ENCODE data around the gene TMEM151A.

The TMEM151A gene

DNA sequence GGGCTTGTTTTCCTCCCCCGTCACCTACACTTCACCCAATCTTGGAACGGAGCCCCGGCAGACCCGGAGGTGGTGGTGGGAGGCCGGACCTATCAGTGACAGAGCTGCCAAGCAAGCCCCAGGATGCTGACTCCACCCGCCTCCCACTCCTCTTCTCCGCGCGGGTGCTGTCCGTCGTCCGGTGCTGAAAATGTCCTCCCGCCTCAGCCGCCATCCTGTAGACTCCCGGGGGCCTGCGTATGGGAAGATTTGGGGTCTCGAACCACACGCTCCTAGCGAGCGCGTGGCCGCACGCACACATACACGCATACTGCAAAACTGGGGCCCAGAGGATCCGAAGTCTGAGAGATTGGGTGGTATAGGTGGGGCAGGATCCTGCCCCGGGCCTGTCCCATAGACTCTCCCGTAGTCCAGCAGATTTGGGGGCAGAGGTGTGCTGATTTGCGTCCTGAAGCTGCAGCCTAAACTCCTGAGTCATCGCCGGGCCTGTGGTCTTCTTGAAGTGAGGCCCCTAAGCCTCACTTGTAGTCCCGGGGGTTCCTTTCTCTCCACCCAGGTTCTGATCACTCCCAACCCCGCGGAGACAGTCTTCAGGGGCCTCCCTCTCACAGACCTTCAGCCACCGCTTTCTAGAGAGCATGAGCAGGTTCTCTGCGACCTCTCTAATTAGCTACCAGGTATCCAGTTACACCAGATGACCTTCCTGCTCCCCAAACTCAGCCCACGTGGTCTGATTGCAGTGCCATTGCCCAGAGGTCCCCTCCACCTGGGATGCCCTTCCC, 2.0 kb upstream of the TMEM151A start:
- TF ChIP-seq, protein P1, sequence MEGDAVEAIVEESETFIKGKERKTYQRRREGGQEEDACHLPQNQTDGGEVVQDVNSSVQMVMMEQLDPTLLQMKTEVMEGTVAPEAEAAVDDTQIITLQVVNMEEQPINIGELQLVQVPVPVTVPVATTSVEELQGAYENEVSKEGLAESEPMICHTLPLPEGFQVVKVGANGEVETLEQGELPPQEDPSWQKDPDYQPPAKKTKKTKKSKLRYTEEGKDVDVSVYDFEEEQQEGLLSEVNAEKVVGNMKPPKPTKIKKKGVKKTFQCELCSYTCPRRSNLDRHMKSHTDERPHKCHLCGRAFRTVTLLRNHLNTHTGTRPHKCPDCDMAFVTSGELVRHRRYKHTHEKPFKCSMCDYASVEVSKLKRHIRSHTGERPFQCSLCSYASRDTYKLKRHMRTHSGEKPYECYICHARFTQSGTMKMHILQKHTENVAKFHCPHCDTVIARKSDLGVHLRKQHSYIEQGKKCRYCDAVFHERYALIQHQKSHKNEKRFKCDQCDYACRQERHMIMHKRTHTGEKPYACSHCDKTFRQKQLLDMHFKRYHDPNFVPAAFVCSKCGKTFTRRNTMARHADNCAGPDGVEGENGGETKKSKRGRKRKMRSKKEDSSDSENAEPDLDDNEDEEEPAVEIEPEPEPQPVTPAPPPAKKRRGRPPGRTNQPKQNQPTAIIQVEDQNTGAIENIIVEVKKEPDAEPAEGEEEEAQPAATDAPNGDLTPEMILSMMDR (IDR thresholded peaks at IDR 0.05; ENCODE audit: insufficient read depth, low read depth, low read length, missing control alignments), result no peak
- H3K4me3 ChIP-seq (ENCODE audit: low read length), result peak overlapping the region; percentile 69
- DNase-seq (ENCODE audit: low read depth), result no peak

DNA sequence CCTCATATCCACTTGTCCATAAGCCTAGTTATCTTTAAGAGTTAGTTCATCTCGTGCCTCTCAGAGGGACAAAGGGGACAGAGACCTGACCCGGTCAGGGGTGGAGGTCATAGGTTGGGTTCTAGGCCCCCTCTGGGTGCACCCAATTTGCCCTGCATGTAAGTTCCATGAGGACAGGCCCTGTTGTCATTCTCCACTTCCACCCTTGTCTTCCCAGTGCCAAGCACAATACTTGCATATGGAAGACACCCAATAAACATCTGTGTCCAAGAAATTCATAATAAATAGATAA, 1.4 kb upstream of the TMEM151A start:
- TF ChIP-seq, protein P1 (IDR thresholded peaks at IDR 0.05; ENCODE audit: insufficient read depth, low read depth, low read length, missing control alignments), result no peak
- DNase-seq (ENCODE audit: low read depth), result no peak
- no peak overlapping the region for H3K4me3 ChIP-seq (ENCODE audit: low read length)

GRCh38 chr11:66291303-66291705, 390 bp upstream of the TMEM151A start:
- DNase-seq (ENCODE audit: low read depth), result no peak
- H3K4me3 ChIP-seq (ENCODE audit: low read length), result no peak overlapping the region
- TF ChIP-seq, protein P1 (IDR thresholded peaks at IDR 0.05; ENCODE audit: insufficient read depth, low read depth, low read length, missing control alignments), result no peak

DNA sequence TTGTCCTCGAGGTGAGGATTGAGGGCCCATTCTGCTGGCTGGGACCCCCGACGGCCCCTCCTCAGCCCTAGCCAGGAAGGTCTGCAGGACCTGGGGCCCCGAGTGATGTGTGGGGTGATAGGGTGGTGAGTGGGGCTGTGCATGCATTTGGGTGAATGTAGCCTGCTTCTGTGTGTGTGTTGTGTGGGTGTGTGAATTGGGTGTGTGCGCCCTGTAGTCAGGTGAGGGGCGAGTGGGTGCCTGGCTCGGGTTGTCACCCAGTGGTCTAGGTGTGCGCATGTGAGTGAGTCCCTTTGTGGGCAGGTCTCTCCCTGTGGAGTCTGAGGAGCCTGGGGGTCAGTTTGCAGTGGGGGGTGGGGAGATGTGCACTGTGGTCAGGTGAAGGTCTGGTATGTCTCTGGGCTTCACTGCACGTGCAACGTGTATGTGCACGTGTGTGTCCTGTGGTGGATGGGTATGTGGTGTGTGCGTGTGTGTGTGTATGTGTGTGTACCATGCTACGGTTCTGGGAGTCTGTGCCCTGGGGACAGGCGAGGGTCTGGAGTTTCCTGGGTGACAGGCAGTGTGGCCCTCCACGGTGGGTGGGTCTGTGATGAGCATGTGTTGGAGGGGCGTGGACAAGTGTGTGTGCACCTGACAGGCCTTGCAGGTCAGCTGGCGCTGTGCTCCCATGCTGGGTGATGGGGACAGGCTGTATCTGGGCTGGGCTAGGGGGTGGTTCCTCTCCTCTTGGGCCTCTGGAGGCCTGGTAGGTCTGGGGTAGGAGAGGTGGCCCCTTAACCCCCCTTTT, 1.0 kb downstream of the TMEM151A start:
- no peak overlapping the region for H3K4me3 ChIP-seq (ENCODE audit: low read length)
- no peak for DNase-seq (ENCODE audit: low read depth)
- TF ChIP-seq, protein P1 (IDR thresholded peaks at IDR 0.05; ENCODE audit: insufficient read depth, low read depth, low read length, missing control alignments), result no peak

DNA sequence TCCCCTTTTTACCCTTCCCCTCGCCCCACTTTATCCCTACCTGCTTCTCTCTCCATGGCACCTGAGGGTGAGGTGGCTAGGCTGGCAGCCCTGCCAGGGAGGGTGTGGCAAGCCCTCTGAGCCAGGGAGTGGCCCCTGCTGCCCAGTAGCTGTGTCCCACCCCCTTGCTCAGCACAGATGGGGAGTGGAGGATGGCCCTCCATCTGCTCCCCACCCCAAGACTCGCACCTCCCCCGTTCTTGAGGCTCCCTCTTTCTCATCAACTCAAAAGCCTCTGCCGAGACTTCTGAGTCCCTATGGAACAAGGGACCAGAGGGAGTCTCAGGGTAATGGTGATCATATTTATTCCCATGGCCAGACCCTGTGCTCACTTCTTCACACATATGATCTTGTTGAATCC, 1.7 kb downstream of the TMEM151A start:
- TF ChIP-seq, protein P1 (IDR thresholded peaks at IDR 0.05; ENCODE audit: insufficient read depth, low read depth, low read length, missing control alignments), result no peak
- no peak overlapping the region for H3K4me3 ChIP-seq (ENCODE audit: low read length)
- no peak for DNase-seq (ENCODE audit: low read depth)

GRCh38 chr11:66293777-66294625, 2.3 kb downstream of the TMEM151A start:
- no peak overlapping the region for H3K4me3 ChIP-seq (ENCODE audit: low read length)
- TF ChIP-seq, protein P1 (IDR thresholded peaks at IDR 0.05; ENCODE audit: insufficient read depth, low read depth, low read length, missing control alignments), result no peak
- no peak for DNase-seq (ENCODE audit: low read depth)
